ENCODE results near the gene HES3. TPM values are rescaled to one million over a fixed set of nuclear protein-coding genes. Genes with fewer than 3 reads are reported as not detected.

Gene HES3
- total RNA-seq, 1 donor, result not detected

DNA sequence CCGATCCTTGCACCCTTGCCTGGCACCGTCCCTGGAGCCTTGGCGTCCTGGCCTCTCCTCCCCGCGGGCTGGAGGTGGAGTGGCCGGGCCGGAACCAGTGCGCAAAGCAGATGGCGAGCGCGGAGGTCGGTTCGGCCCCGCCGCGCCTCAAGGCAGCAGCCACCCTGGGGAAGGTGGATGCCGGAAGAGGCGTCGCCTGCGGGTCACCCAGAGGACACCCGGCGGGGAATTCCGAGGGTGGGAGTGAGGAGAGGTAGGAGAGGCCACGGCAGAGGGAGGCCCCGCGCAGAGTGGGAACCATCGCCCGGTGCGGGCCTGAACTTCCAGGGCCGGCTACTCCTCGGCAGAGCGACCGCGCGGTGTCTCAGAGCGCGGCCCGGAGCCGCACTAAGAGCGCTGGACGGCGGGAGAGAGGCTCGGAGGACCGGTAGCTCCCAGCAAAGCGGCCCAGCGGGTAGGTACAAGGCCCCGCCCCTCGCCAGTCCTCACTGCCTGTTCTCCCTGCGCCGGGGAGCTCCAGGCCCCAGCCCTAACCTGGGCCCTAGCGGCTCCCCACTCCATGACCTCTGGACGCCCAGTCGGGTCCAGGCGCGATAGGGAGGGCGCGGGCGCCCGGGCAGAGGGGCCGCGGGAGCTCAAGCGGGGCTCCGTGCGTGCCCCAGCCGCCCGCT lies 38.0 kb upstream of the HES3 start, which contains the start of gene RNF207:
Gene RNF207, plus strand, starts transcription at position 271 of the 671 bp plus-strand sequence. CDS start 417 bp downstream, outside the sequence.
- TF ChIP-seq, protein P1, sequence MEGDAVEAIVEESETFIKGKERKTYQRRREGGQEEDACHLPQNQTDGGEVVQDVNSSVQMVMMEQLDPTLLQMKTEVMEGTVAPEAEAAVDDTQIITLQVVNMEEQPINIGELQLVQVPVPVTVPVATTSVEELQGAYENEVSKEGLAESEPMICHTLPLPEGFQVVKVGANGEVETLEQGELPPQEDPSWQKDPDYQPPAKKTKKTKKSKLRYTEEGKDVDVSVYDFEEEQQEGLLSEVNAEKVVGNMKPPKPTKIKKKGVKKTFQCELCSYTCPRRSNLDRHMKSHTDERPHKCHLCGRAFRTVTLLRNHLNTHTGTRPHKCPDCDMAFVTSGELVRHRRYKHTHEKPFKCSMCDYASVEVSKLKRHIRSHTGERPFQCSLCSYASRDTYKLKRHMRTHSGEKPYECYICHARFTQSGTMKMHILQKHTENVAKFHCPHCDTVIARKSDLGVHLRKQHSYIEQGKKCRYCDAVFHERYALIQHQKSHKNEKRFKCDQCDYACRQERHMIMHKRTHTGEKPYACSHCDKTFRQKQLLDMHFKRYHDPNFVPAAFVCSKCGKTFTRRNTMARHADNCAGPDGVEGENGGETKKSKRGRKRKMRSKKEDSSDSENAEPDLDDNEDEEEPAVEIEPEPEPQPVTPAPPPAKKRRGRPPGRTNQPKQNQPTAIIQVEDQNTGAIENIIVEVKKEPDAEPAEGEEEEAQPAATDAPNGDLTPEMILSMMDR (IDR thresholded peaks at IDR 0.05; ENCODE audit: extremely low read depth, low read depth, low read length), result no peak
- Histone ChIP-seq H3K9me3 (ENCODE audit: low read depth, low read length) (no peaks in the 10 kb centered on the region), H3K4me1 (ENCODE audit: insufficient read depth, low read length) (no peaks in the 10 kb centered on the region), H3K4me2 (ENCODE audit: insufficient read depth, low read length) (peak within 1 kb of the TSS; percentile 81), H3K4me3 (ENCODE audit: insufficient read depth, low read length) (peak within 1 kb of the TSS; percentile 74), H3K27ac (ENCODE audit: low read depth, low read length) (no peak within 1 kb of the TSS), H3K36me3 (ENCODE audit: insufficient read depth, low read length) (no peaks in the 10 kb centered on the region), H3K27me3 (ENCODE audit: insufficient read depth, low read length) (no peaks in the 10 kb centered on the region), H4K20me1 (ENCODE audit: insufficient read depth, low read length) (no peaks in the 10 kb centered on the region), H2AFZ (ENCODE audit: low read length) (peak within 1 kb of the TSS; percentile 90), H3K79me2 (ENCODE audit: insufficient read depth, low read length) (no peaks in the 10 kb centered on the region)
- peak; percentile 97 for DNase-seq (ENCODE audit: insufficient read length, low spot score, missing footprints)

DNA sequence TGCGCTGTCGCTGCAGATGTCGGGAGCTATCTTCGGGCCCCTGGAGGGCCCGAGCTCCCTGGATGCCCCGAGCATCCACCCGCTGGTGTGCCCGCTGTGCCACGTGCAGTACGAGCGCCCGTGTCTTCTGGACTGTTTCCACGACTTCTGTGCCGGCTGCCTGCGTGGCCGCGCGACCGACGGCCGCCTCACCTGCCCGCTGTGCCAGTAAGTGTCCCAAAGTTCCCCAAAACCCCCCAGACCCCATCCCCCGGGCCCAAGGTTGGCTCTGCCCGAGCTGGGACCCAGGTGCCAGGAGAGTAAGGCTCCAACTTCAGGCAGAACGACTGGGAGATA lies 37.5 kb upstream of the HES3 start:
- Histone ChIP-seq H3K27me3 (ENCODE audit: insufficient read depth, low read length) (no peaks in the 10 kb centered on the region), H3K9me3 (ENCODE audit: low read depth, low read length) (no peaks in the 10 kb centered on the region), H4K20me1 (ENCODE audit: insufficient read depth, low read length) (no peaks in the 10 kb centered on the region), H3K4me2 (ENCODE audit: insufficient read depth, low read length) (peak overlapping the region; percentile 81), H3K27ac (ENCODE audit: low read depth, low read length) (no peak overlapping the region), H3K4me1 (ENCODE audit: insufficient read depth, low read length) (no peaks in the 10 kb centered on the region), H3K4me3 (ENCODE audit: insufficient read depth, low read length) (peak overlapping the region; percentile 74), H3K79me2 (ENCODE audit: insufficient read depth, low read length) (no peaks in the 10 kb centered on the region), H3K36me3 (ENCODE audit: insufficient read depth, low read length) (no peaks in the 10 kb centered on the region), H2AFZ (ENCODE audit: low read length) (peak overlapping the region; percentile 74)
- TF ChIP-seq, protein P1 (IDR thresholded peaks at IDR 0.05; ENCODE audit: extremely low read depth, low read depth, low read length), result no peak
- DNase-seq (ENCODE audit: insufficient read length, low spot score, missing footprints), result no peak

- H3K4me1 ChIP-seq (ENCODE audit: insufficient read depth, low read length), result no peaks in the 10 kb centered on the region
- H3K27ac ChIP-seq (ENCODE audit: low read depth, low read length), result no peak overlapping the region
- H3K4me3 ChIP-seq (ENCODE audit: insufficient read depth, low read length), result no peak overlapping the region
- no peaks in the 10 kb centered on the region for H4K20me1 ChIP-seq (ENCODE audit: insufficient read depth, low read length)
- H3K4me2 ChIP-seq (ENCODE audit: insufficient read depth, low read length), result no peak overlapping the region
- H3K79me2 ChIP-seq (ENCODE audit: insufficient read depth, low read length), result no peaks in the 10 kb centered on the region
- H3K27me3 ChIP-seq (ENCODE audit: insufficient read depth, low read length), result no peaks in the 10 kb centered on the region
- H3K36me3 ChIP-seq (ENCODE audit: insufficient read depth, low read length), result no peaks in the 10 kb centered on the region
- TF ChIP-seq, protein P1 (IDR thresholded peaks at IDR 0.05; ENCODE audit: extremely low read depth, low read depth, low read length), result no peak
- no peak overlapping the region for H2AFZ ChIP-seq (ENCODE audit: low read length)
- no peaks in the 10 kb centered on the region for H3K9me3 ChIP-seq (ENCODE audit: low read depth, low read length)
- peak; percentile 71 for DNase-seq (ENCODE audit: insufficient read length, low spot score, missing footprints)
These were observed 36.7 kb upstream of the HES3 start for GRCh38 chr1:6207075-6207885.

DNA sequence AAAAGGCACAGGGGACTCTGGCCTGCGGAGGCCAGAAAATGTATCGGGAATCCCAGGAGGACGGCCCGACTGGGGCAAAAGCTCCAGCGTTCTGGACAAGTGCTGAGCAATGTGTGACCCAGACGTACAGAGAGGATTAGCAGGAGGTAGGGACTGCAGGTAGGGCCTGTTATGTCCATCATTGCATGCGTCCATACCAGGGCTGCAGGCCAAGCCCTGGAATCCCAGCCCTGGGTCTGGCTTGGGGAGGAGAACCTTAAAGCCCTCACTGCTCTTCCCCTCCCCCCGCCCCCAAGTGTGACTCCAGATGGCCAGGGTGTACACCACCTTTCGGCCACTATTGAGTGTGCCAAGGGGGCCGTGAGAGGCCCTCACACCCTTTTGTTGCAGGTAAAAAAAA lies 36.1 kb upstream of the HES3 start:
- Histone ChIP-seq H3K4me1 (ENCODE audit: insufficient read depth, low read length) (no peaks in the 10 kb centered on the region), H3K36me3 (ENCODE audit: insufficient read depth, low read length) (peaks cover 3% of the 10 kb centered on the region), H2AFZ (ENCODE audit: low read length) (no peak overlapping the region), H3K79me2 (ENCODE audit: insufficient read depth, low read length) (no peaks in the 10 kb centered on the region), H3K9me3 (ENCODE audit: low read depth, low read length) (no peaks in the 10 kb centered on the region), H3K27me3 (ENCODE audit: insufficient read depth, low read length) (no peaks in the 10 kb centered on the region), H3K4me3 (ENCODE audit: insufficient read depth, low read length) (no peak overlapping the region), H3K27ac (ENCODE audit: low read depth, low read length) (no peak overlapping the region), H3K4me2 (ENCODE audit: insufficient read depth, low read length) (no peak overlapping the region), H4K20me1 (ENCODE audit: insufficient read depth, low read length) (no peaks in the 10 kb centered on the region)
- DNase-seq (ENCODE audit: insufficient read length, low spot score, missing footprints), result peak; percentile 85
- TF ChIP-seq, protein P1 (IDR thresholded peaks at IDR 0.05; ENCODE audit: extremely low read depth, low read depth, low read length), result no peak
